GM21526 (cell line): ENCODE measurements around the gene CRTC1.

Experiments
- ATAC-seq: cut with Tn5 transposase; IDR thresholded peaks from one replicate; pipeline ENCODE4 v1.9.1; 2021; ENCODE audit warnings: moderate library complexity; ENCODE audit not compliant: unreplicated experiment, low FRiP score

Gene CRTC1

DNA sequence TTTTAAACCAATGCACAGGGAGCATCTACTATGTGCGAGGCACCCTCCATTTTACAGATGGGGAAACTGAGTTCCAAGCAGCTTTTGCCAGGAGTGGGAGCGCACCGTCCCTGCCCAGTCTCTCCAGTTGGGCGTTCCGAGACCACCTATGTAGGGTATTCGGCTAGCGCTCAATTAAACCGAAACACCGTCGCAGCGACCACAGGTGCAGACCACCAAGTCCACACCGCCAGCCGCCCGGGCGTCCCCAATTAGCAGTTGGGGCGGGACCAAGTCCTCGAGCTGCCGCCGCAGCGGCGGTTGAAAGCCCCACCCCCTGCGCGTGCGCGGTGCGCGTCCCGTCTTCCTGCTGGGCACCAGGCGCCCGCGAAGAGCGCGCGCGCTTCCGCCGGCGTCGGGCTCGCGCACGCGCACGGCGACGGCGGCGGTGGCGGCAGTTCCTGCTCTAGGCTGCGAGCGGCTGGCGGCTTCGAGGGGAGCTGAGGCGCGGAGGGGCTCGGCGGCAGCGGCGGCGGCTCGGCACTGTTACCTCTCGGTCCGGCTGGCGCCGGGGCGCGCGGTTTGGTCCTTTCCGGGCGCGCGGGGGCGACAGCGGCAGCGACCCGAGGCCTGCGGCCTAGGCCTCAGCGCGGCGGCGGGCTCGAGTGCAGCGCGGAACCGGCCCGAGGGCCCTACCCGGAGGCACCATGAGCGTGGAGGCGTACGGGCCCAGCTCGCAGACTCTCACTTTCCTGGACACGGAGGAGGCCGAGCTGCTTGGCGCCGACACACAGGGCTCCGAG is 148.2 kb downstream of the CRTC1 start, which contains the start of gene UPF1:
TSS of gene UPF1 (plus strand) at position 436 of the 782 bp plus-strand sequence. CDS start at position 687, 251 bp downstream.
- ATAC-seq: peak; percentile 54
